Transverse colon (tissue), 4 donors: ENCODE results near the gene ALDOC. TPM values are rescaled to one million over a fixed set of nuclear protein-coding genes. Genes with fewer than 3 reads are reported as not detected.

Source experiments
- DNase-seq: peaks from one replicate; pipeline ENCODE4 v3.0.0-alpha.2; 2019
- H3K27ac ChIP-seq, 4 donors: fragments of 200-600 bp; sonication (generic); 2 replicates each; pipeline ENCODE4 v1.5.1; 2016 to 2018; ENCODE audit warnings: inconsistent platforms in 4 of 4
- H3K27me3 ChIP-seq: fragments of 200-600 bp; sonication (generic); 2 replicates; pipeline ENCODE4 v1.5.1; 2017; ENCODE audit warnings: inconsistent platforms
- H3K36me3 ChIP-seq, 4 donors: fragments of 200-600 bp; sonication (generic); 2 replicates each; pipeline ENCODE4 v1.5.1; 2017 to 2019; ENCODE audit warnings: inconsistent platforms in 4 of 4
- H3K4me1 ChIP-seq, 4 donors: fragments of 200-600 bp; sonication (generic); 2 replicates each; pipeline ENCODE4 v1.5.1; 2017 to 2020; ENCODE audit warnings: inconsistent platforms in 4 of 4
- H3K4me3 ChIP-seq, 4 donors: fragments of 200-600 bp; sonication (generic); 1 replicate in 1 of 4; 2 replicates in 3 of 4; pipeline versions ENCODE4 v1.5.1 to v1.6.1; 2017 to 2019; ENCODE audit warnings: inconsistent platforms in 4 of 4
- H3K9me3 ChIP-seq, 2 donors: fragments of 200-600 bp; sonication (generic); 2 replicates each; pipeline ENCODE4 v1.5.1; 2017 to 2019; ENCODE audit warnings: inconsistent platforms in 2 of 2
- CTCF ChIP-seq, 5 experiments: fragments of 200-600 bp in 3 of 5; fragments of 450-650 bp in 2 of 5; sonication (generic) in 3 of 5; IDR thresholded peaks; 1 replicate in 2 of 5; 2 replicates in 3 of 5; pipeline ENCODE4 v1.5.1; 2016 to 2017; ENCODE audit warnings: antibody characterized with exemption in 5 of 5, inconsistent platforms in 3 of 5, mild to moderate bottlenecking in 2 of 5, moderate library complexity in 1 of 5
- EP300 ChIP-seq: sonication (generic); formaldehyde crosslinking; IDR thresholded peaks from one replicate; pipeline ENCODE4 v1.6.1; 2017; ENCODE audit warnings: antibody characterized with exemption, low read depth
- POLR2A ChIP-seq: fragments of 450-650 bp; IDR thresholded peaks from one replicate; pipeline ENCODE4 v1.6.1; 2016; ENCODE audit warnings: antibody characterized with exemption, mild to moderate bottlenecking, moderate library complexity
- POLR2AphosphoS5 ChIP-seq, 3 donors: sonication (generic); formaldehyde crosslinking; IDR thresholded peaks; one replicate each; pipeline ENCODE4 v1.6.1; 2016; ENCODE audit warnings: antibody characterized with exemption in 3 of 3
- WGBS, 2 donors: methylation state at CpG; one replicate each; pipeline ENCODE4 v1.1.5; 2018; ENCODE audit warnings: low coverage in 1 of 2; 5-methylcytosine and 5-hydroxymethylcytosine counted together
- in situ Hi-C, 4 donors: fragments of 200-750 bp; cut with MboI; loops; one replicate each; pipeline versions ENCODE4 v1.15.0 to v1.15.1; 2017; ENCODE audit warnings: low sequenced_read_pairs in 3 of 4, low pct_ligation_motif_present in 1 of 4, low pct_unique_long_range_greater_than_20kb in 1 of 4
- intact Hi-C: fragments of 100-400 bp; cut with DNase I; formaldehyde crosslinking; loops from one replicate; pipeline ENCODE4 v1.15.1; 2023; ENCODE audit warnings: low total_unique reads
- total RNA-seq, 4 donors: library from RNA; depleted of rRNA; stranded (reverse); fragments of >200 nt; gene quantifications; one replicate each; pipeline ENCODE4 v1.1.0, GENCODE V29; 2016

The ALDOC gene
- total RNA-seq, 4 donors from 2014 or later, result 3.0 to 46.1 (median 18.7) TPM

DNA sequence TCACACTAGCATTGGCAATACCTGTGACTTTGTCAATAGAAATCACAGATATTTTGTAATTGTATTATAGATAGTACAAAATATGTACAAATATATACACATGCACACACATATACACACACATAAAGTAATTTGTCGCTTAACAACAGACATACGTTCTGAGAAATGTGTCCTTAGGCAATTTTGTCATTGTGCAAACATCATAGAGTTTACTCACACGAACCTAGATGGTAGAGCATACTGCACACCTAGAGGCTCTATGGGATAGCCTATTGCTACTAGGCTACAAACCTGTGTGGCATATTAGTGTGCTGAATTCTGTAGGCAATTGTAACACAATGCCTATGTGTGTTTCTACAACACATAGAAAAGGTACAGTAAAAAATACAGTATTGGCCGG lies 35.3 kb downstream of the ALDOC start:
- in situ Hi-C loops (no loop called here), intact Hi-C loops (loop anchor here (5.0 to 10.0 kb wide), 2 partner anchors 63 to 159 kb away; no protein-coding TSS in a partner anchor)
- DNase-seq, result no peak
- Histone ChIP-seq H3K9me3 (no peaks in the 10 kb centered on the region), H3K4me3 (no peak overlapping the region), H3K27me3 (no peaks in the 10 kb centered on the region), H3K4me1 (no peaks in the 10 kb centered on the region), H3K36me3 (no peaks in the 10 kb centered on the region), H3K27ac (no peak overlapping the region)
- TF ChIP-seq POLR2A, result no peak
- TF ChIP-seq EP300, result no peak
- no peak for TF ChIP-seq POLR2AphosphoS5 (IDR thresholded peaks at IDR 0.05)
- TF ChIP-seq CTCF (IDR thresholded peaks at IDR 0.05), result no peak
- WGBS, 2 donors, result 78 to 80% methylated on average over 3 to 4 of the region's 4 CpGs

GRCh38 chr17:28540231-28540630 lies 36.5 kb downstream of the ALDOC start:
- in situ Hi-C loops, result no loop called here
- H3K4me1 ChIP-seq, result peaks cover 0 to 7% (median 0%) of the 10 kb centered on the region in 4 donors

GRCh38 chr17:28538296-28538895 lies 38.3 kb downstream of the ALDOC start:
- DNase-seq, result no peak
- Histone ChIP-seq H3K36me3 (no peaks in the 10 kb centered on the region), H3K9me3 (no peaks in the 10 kb centered on the region), H3K27ac (no peak overlapping the region), H3K27me3 (no peaks in the 10 kb centered on the region), H3K4me1 (peaks cover 0 to 7% (median 1%) of the 10 kb centered on the region in 4 donors), H3K4me3 (no peak overlapping the region)
- in situ Hi-C loops (no loop called here), intact Hi-C loops (no loop called here)
- no peak for TF ChIP-seq CTCF (IDR thresholded peaks at IDR 0.05)
- no peak for TF ChIP-seq POLR2A
- no peak for TF ChIP-seq POLR2AphosphoS5 (IDR thresholded peaks at IDR 0.05)
- no peak for TF ChIP-seq EP300
- 86 to 88% methylated on average over 5 to 14 of the region's 14 CpGs for WGBS, 2 donors

More at GRCh38 chr17:28540231-28540630, 36.5 kb downstream of the ALDOC start:
- no peaks in the 10 kb centered on the region for H3K9me3 ChIP-seq
- H3K36me3 ChIP-seq, result no peaks in the 10 kb centered on the region
- DNase-seq, result no peak
- no peak for TF ChIP-seq POLR2A
- TF ChIP-seq CTCF (IDR thresholded peaks at IDR 0.05), result no peak
- no peak for TF ChIP-seq EP300
- TF ChIP-seq POLR2AphosphoS5 (IDR thresholded peaks at IDR 0.05), result no peak
- intact Hi-C loops, result loop anchor here (5.0 to 10.0 kb wide), 2 partner anchors 65 to 158 kb away; no protein-coding TSS in a partner anchor
- no peak overlapping the region for H3K4me3 ChIP-seq
- H3K27ac ChIP-seq, result no peak overlapping the region
- no peaks in the 10 kb centered on the region for H3K27me3 ChIP-seq
- 73% methylated on average over 4 of the region's 4 CpGs; no CpG with 5 or more reads in 1 of the 2 donors for WGBS, 2 donors

GRCh38 chr17:28537219-28537610 lies 39.5 kb downstream of the ALDOC start:
- no peak for DNase-seq
- Histone ChIP-seq H3K36me3 (no peaks in the 10 kb centered on the region), H3K4me3 (no peak overlapping the region), H3K9me3 (no peaks in the 10 kb centered on the region), H3K4me1 (peaks cover 3 to 18% (median 8%) of the 10 kb centered on the region in 4 donors), H3K27me3 (no peaks in the 10 kb centered on the region), H3K27ac (no peak overlapping the region)
- WGBS, 2 donors, result 56% methylated on average over 12 of the region's 12 CpGs; no CpG with 5 or more reads in 1 of the 2 donors
- no peak for TF ChIP-seq POLR2AphosphoS5 (IDR thresholded peaks at IDR 0.05)
- no peak for TF ChIP-seq CTCF (IDR thresholded peaks at IDR 0.05)
- no peak for TF ChIP-seq EP300
- TF ChIP-seq POLR2A, result no peak
- in situ Hi-C loops, result no loop called here
- intact Hi-C loops, result no loop called here
